OCI-LY1 (cell line): ENCODE data around the gene MRPL24.

Source experiments
- H2AFZ ChIP-seq: fragments of 200-600 bp; sonication (generic), shearing (Covaris generic); 2 replicates; pipeline ENCODE4 v1.6.0; 2014; ENCODE audit warnings: antibody characterized with exemption, mild to moderate bottlenecking, low read length
- H3F3A ChIP-seq: fragments of 200-600 bp; sonication (generic), shearing (Covaris generic); 2 replicates; pipeline ENCODE4 v1.6.0; 2014; ENCODE audit warnings: mild to moderate bottlenecking, antibody characterized with exemption, low read length, moderate library complexity; ENCODE audit not compliant: insufficient read depth
- H3K27ac ChIP-seq: fragments of 200-600 bp; sonication (generic); 2 replicates; pipeline ENCODE4 v1.5.1; 2014; ENCODE audit warnings: low read length, mixed run types, mild to moderate bottlenecking, low read depth; ENCODE audit not compliant: poor library complexity, severe bottlenecking
- H3K27me3 ChIP-seq: fragments of 200-600 bp; sonication (generic); 2 replicates; pipeline ENCODE4 v1.6.0; 2014; ENCODE audit warnings: antibody characterized with exemption, mild to moderate bottlenecking, low read length, moderate library complexity; ENCODE audit not compliant: insufficient read depth
- H3K36me3 ChIP-seq: fragments of 200-600 bp; sonication (generic); 2 replicates; pipeline ENCODE4 v1.6.1; 2014; ENCODE audit warnings: mild to moderate bottlenecking, antibody characterized with exemption, low read length, moderate library complexity, mixed read lengths; ENCODE audit not compliant: insufficient read depth
- H3K4me1 ChIP-seq: fragments of 200-600 bp; sonication (generic); 2 replicates; pipeline ENCODE4 v1.5.1; 2014; ENCODE audit warnings: mild to moderate bottlenecking, low read length, moderate library complexity; ENCODE audit not compliant: insufficient read depth, severe bottlenecking
- H3K4me2 ChIP-seq: fragments of 200-600 bp; sonication (generic), shearing (Covaris generic); 2 replicates; pipeline ENCODE4 v1.6.1; 2014; ENCODE audit warnings: low read length
- H3K4me3 ChIP-seq: fragments of 200-600 bp; sonication (generic); 2 replicates; pipeline ENCODE4 v1.5.1; 2014; ENCODE audit warnings: low read length, low read depth, mild to moderate bottlenecking, mixed read lengths; ENCODE audit not compliant: poor library complexity, severe bottlenecking
- H3K79me2 ChIP-seq: fragments of 200-600 bp; shearing (Covaris generic); 2 replicates; pipeline ENCODE4 v1.6.1; 2016; ENCODE audit warnings: mixed run types, low read length, mixed read lengths; ENCODE audit not compliant: insufficient read depth
- H3K9ac ChIP-seq: fragments of 200-600 bp; sonication (generic), shearing (Covaris generic); 2 replicates; pipeline ENCODE4 v1.6.1; 2014; ENCODE audit warnings: mild to moderate bottlenecking, low read length, mixed read lengths
- H3K9me2 ChIP-seq: fragments of 200-600 bp; sonication (generic), shearing (Covaris generic); 2 replicates; pipeline ENCODE4 v1.6.1; 2014; ENCODE audit warnings: low read depth, mild to moderate bottlenecking, low read length, mixed read lengths
- H3K9me3 ChIP-seq: fragments of 200-600 bp; shearing (Covaris generic); 2 replicates; pipeline ENCODE4 v1.6.1; 2014; ENCODE audit warnings: low read length, mixed read lengths
- H4K20me1 ChIP-seq: fragments of 200-600 bp; sonication (generic), shearing (Covaris generic); 2 replicates; pipeline ENCODE4 v1.6.0; 2016; ENCODE audit warnings: mild to moderate bottlenecking, low read length; ENCODE audit not compliant: insufficient read depth
- EZH2 ChIP-seq: fragments of 200-600 bp; sonication (generic), shearing (Covaris generic); IDR thresholded peaks from 2 replicates; pipeline ENCODE4 v1.8.0; 2017; ENCODE audit warnings: borderline replicate concordance, mixed run types, mild to moderate bottlenecking, antibody characterized with exemption, low read length, moderate library complexity, mixed read lengths
- TF ChIP-seq, protein P1 (sequence below): fragments of 200-600 bp; sonication (generic), shearing (Covaris generic); IDR thresholded peaks from 2 replicates; pipeline ENCODE4 v1.5.1; 2017; ENCODE audit warnings: mild to moderate bottlenecking, antibody characterized with exemption, low read length, moderate library complexity, mixed read lengths

MRPL24 gene

DNA sequence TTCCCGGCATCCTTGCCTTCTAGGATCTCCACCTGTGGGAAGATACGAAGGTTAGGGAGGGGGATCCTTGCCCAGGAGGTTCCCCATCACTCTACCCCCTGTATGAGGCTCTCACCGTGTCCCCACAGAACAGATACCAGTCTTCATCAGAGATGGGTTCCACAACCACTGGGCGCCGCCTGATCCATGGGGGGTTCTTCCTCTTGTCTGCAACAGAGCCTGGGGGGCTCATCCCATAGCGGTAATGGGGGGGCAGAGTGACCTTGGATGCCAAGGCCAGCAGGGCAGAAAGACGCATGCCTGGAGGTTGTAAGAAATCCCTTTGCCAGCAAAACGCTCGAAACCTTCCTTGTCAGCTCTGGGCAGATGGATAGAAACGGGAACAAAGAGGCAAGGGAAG, 2.5 kb downstream of the MRPL24 start:
- H3K79me2 ChIP-seq: peaks cover 7% of the 10 kb centered on the region
- H3F3A ChIP-seq: 0 out of 2 replicates have a peak, but pooled peaks cover 9% of the 10 kb centered on the region
- no peak overlapping the region for H2AFZ ChIP-seq
- no peak overlapping the region for H3K4me3 ChIP-seq
- peaks cover 71% of the 10 kb centered on the region for H3K36me3 ChIP-seq
- H3K9ac ChIP-seq: no peak overlapping the region
- H4K20me1 ChIP-seq: no peaks in the 10 kb centered on the region
- no peak overlapping the region for H3K4me2 ChIP-seq
- H3K9me3 ChIP-seq: no peaks in the 10 kb centered on the region
- H3K4me1 ChIP-seq: peaks cover 21% of the 10 kb centered on the region
- H3K27ac ChIP-seq: no peak overlapping the region
- H3K9me2 ChIP-seq: no peaks in the 10 kb centered on the region
- no peaks in the 10 kb centered on the region for H3K27me3 ChIP-seq
- TF ChIP-seq EZH2: no peak
- TF ChIP-seq, protein P1, sequence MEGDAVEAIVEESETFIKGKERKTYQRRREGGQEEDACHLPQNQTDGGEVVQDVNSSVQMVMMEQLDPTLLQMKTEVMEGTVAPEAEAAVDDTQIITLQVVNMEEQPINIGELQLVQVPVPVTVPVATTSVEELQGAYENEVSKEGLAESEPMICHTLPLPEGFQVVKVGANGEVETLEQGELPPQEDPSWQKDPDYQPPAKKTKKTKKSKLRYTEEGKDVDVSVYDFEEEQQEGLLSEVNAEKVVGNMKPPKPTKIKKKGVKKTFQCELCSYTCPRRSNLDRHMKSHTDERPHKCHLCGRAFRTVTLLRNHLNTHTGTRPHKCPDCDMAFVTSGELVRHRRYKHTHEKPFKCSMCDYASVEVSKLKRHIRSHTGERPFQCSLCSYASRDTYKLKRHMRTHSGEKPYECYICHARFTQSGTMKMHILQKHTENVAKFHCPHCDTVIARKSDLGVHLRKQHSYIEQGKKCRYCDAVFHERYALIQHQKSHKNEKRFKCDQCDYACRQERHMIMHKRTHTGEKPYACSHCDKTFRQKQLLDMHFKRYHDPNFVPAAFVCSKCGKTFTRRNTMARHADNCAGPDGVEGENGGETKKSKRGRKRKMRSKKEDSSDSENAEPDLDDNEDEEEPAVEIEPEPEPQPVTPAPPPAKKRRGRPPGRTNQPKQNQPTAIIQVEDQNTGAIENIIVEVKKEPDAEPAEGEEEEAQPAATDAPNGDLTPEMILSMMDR: no peak

DNA sequence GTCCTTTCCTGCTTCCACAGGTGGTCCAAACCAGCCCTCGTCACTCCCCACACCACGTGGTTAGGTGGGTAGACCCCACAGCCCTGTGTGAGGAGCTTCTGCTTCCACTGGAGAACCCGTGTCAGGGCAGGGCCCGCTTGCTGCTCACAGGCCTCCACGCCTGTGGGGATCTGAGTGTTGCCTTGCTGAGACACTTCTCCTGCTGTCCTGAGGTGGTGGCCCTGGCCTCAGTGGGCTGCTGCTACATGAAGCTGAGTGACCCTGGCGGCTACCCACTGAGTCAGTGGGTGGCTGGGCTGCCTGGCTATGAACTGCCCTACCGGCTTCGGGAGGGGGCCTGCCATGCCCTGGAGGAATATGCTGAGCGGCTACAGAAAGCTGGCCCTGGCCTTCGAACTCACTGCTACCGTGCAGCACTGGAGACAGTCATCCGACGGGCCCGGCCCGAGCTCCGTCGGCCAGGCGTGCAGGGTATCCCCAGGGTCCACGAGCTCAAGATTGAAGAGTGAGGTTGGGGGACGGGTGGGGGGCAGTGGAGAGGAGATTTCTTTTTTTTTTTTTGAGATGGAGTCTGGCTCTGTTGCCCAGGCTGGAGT, 6.8 kb downstream of the MRPL24 start:
- Histone ChIP-seq H3K79me2 (no peaks in the 10 kb centered on the region), H3F3A (no peaks in the 10 kb centered on the region; the same call in 1 of the 2 replicates), H3K36me3 (peaks cover 39% of the 10 kb centered on the region)

DNA sequence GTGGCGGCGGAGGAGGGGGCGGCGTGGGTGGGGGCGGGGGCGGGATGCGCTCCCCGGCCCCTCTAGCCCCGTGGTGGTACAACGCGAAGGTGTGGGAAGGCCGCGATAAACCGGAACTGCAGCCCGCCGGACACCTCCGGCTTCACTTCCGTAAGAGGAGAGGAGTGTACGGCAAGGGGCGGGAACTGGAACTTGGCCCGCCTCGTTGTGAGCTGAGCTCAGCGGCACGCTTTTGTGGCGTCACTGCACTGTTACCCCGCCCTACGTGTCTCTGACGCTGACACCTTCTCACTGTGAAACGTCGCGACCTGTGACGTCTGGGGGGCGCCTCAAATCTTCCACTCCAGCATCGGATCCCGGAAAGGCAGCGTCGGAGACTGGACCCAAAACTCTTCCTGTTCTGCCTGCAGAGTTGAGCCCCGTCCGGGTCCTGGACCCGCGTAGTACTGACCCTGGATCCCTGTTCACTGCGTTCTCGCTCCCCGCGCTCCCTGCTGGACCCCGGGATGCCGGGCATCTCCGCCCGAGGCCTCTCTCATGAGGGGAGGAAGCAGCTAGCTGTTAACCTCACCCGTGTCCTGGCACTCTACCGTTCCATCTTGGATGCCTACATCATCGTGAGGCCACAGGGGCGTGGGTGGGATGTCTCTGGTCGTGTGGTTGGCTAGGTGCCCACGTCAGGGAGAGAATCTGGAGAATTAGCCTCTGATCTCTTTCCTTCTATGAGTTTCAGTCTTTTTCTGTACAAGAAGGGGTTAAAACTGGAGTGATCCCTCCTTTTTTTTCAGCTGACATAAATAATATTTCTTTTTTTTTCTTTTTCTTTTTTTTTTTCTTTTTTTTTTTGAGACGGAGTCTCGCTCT, 12.1 kb downstream of the MRPL24 start, which contains the start of gene ISG20L2:
TSS of gene ISG20L2 (minus strand) at position 168 of the 864 bp plus-strand sequence. CDS start 1,114 bp downstream, outside the sequence.
- Histone ChIP-seq H2AFZ (no peak within 1 kb of the TSS), H3K9me2 (no peaks in the 10 kb centered on the region), H3K4me1 (peaks cover 48% of the 10 kb centered on the region), H3K9me3 (no peaks in the 10 kb centered on the region), H3K4me3 (peak within 1 kb of the TSS; percentile 100), H3K4me2 (peak within 1 kb of the TSS; percentile 95), H3K27ac (peak within 1 kb of the TSS; percentile 76), H4K20me1 (0 out of 2 replicates have a peak, but pooled peaks cover 3% of the 10 kb centered on the region), H3K36me3 (peaks cover 35% of the 10 kb centered on the region), H3K79me2 (peaks cover 44% of the 10 kb centered on the region), H3F3A (no peaks in the 10 kb centered on the region; the same call in 1 of the 2 replicates), H3K27me3 (no peaks in the 10 kb centered on the region), H3K9ac (peak within 1 kb of the TSS; percentile 100)
- TF ChIP-seq EZH2: no peak
- TF ChIP-seq, protein P1: no peak

More for the DNA sequence above, 6.8 kb downstream of the MRPL24 start:
- H3K27ac ChIP-seq: no peak overlapping the region
- H3K4me2 ChIP-seq: no peak overlapping the region
- no peak for TF ChIP-seq EZH2
- TF ChIP-seq, protein P1: no peak
- no peaks in the 10 kb centered on the region for H3K9me3 ChIP-seq
- H3K27me3 ChIP-seq: no peaks in the 10 kb centered on the region
- H3K9ac ChIP-seq: no peak overlapping the region
- no peaks in the 10 kb centered on the region for H3K9me2 ChIP-seq
- H4K20me1 ChIP-seq: no peaks in the 10 kb centered on the region
- no peak overlapping the region for H2AFZ ChIP-seq
- H3K4me3 ChIP-seq: no peak overlapping the region
- peaks cover 10% of the 10 kb centered on the region for H3K4me1 ChIP-seq
